Upper lobe of left lung (tissue), 6 donors: Measurements from ENCODE around the gene ACACA. TPM values are rescaled to one million over a fixed set of nuclear protein-coding genes. Genes with fewer than 3 reads are reported as not detected.

Experiments
- ATAC-seq, 2 donors: fragments of 200-7000 bp; cut with Tn5 transposase; one replicate each; pipeline ENCODE4 v1.9.1; 2022; ENCODE audit warnings: mild to moderate bottlenecking in 2 of 2, moderate library complexity in 2 of 2; ENCODE audit not compliant: low FRiP score in 2 of 2
- DNase-seq, 2 donors: peaks; one replicate each; pipeline ENCODE4 v3.0.0-alpha.2; 2019 to 2020
- H3K27ac ChIP-seq, 4 donors: fragments of 200-600 bp; sonication (generic); one replicate each; pipeline ENCODE4 v1.5.1; 2016 to 2019
- H3K27me3 ChIP-seq, 4 donors: fragments of 200-600 bp; sonication (generic); one replicate each; pipeline ENCODE4 v1.5.1; 2017 to 2019
- H3K36me3 ChIP-seq, 4 donors: fragments of 200-600 bp; sonication (generic); one replicate each; pipeline ENCODE4 v1.5.1; 2016 to 2019
- H3K4me1 ChIP-seq, 4 donors: fragments of 200-600 bp; sonication (generic); one replicate each; pipeline ENCODE4 v1.5.1; 2018 to 2019
- H3K4me3 ChIP-seq, 4 donors: fragments of 200-600 bp; sonication (generic); one replicate each; pipeline ENCODE4 v1.5.1; 2017 to 2019; ENCODE audit warnings: mild to moderate bottlenecking in 2 of 4, moderate library complexity in 1 of 4
- H3K9me3 ChIP-seq, 4 donors: fragments of 200-600 bp; sonication (generic); one replicate each; pipeline ENCODE4 v1.5.1; 2018 to 2019
- CTCF ChIP-seq, 6 experiments: fragments of 450-650 bp in 4 of 6; fragments of 200-600 bp in 2 of 6; sonication (generic) in 2 of 6; IDR thresholded peaks; one replicate each; pipeline ENCODE4 v1.5.1; 2016 to 2019; ENCODE audit warnings: antibody characterized with exemption in 6 of 6
- EP300 ChIP-seq, 4 donors: sonication (generic); formaldehyde crosslinking; IDR thresholded peaks; one replicate each; pipeline ENCODE4 v1.5.1; 2017; ENCODE audit warnings: antibody characterized with exemption in 4 of 4, control low read depth in 2 of 4
- POLR2A ChIP-seq, 4 donors: fragments of 450-650 bp; IDR thresholded peaks; one replicate each; pipeline ENCODE4 v1.5.1; 2016 to 2017; ENCODE audit warnings: antibody characterized with exemption in 4 of 4, mild to moderate bottlenecking in 2 of 4
- POLR2AphosphoS5 ChIP-seq, 2 donors: sonication (generic); formaldehyde crosslinking; IDR thresholded peaks; one replicate each; pipeline ENCODE4 v1.5.1; 2017; ENCODE audit warnings: antibody characterized with exemption in 2 of 2
- WGBS, 2 donors: methylation state at CpG; one replicate each; pipeline ENCODE4 v1.1.5; 2017 to 2018; 5-methylcytosine and 5-hydroxymethylcytosine counted together
- total RNA-seq, 6 donors: library from RNA; depleted of rRNA in 4 of 6; stranded (reverse); fragments of >200 nt in 4 of 6; gene quantifications; one replicate each; pipeline versions ENCODE4 v1.1.0 to v1.2.1, GENCODE V29; 2016 to 2021
- donor health status: DM: no; HTN: no; CAD: no; lungs with moderate emphysema.
- donor health status: DM: no; HTN: yes; CAD: no; lungs with severe emphysema.

ACACA gene
- total RNA-seq, 6 donors from 2014 or later = 55.7 to 129 (median 91.9) TPM

GRCh38 chr17:37084372-37084771 is 322.3 kb downstream of the ACACA start:
- no peak for ATAC-seq
- WGBS, 2 donors = 51 to 65% methylated on average over 4 to 5 of the region's 5 CpGs
- H3K36me3 ChIP-seq = peaks cover 4 to 34% (median 24%) of the 10 kb centered on the region in 4 donors
- DNase-seq = no peak
- H3K27ac ChIP-seq = no peak overlapping the region
- no peaks in the 10 kb centered on the region for H3K27me3 ChIP-seq
- H3K9me3 ChIP-seq = no peaks in the 10 kb centered on the region
- H3K4me1 ChIP-seq = no peaks in the 10 kb centered on the region
- TF ChIP-seq POLR2AphosphoS5 (IDR thresholded peaks at IDR 0.05) (no peak), EP300 (IDR thresholded peaks at IDR 0.05) (no peak), POLR2A (IDR thresholded peaks at IDR 0.05) (no peak), CTCF (IDR thresholded peaks at IDR 0.05) (no peak)
- H3K4me3 ChIP-seq = no peak overlapping the region

GRCh38 chr17:37083456-37083855 is 323.2 kb downstream of the ACACA start:
- no peaks in the 10 kb centered on the region for H3K4me1 ChIP-seq
- no peaks in the 10 kb centered on the region for H3K27me3 ChIP-seq
- ATAC-seq (no peak), DNase-seq (peak in 1 of 2 donors; percentile 31)
- no peak overlapping the region for H3K4me3 ChIP-seq
- H3K36me3 ChIP-seq = peaks cover 4 to 32% (median 22%) of the 10 kb centered on the region in 4 donors
- WGBS, 2 donors = 69 to 73% methylated on average over 6 of the region's 6 CpGs
- no peak overlapping the region for H3K27ac ChIP-seq
- no peak for TF ChIP-seq EP300 (IDR thresholded peaks at IDR 0.05)
- TF ChIP-seq POLR2AphosphoS5 (IDR thresholded peaks at IDR 0.05) = no peak
- no peak for TF ChIP-seq POLR2A (IDR thresholded peaks at IDR 0.05)
- no peak for TF ChIP-seq CTCF (IDR thresholded peaks at IDR 0.05)
- H3K9me3 ChIP-seq = no peaks in the 10 kb centered on the region

- ATAC-seq = no peak
These were observed 323.7 kb downstream of the ACACA start for GRCh38 chr17:37082985-37083384.

GRCh38 chr17:37082311-37082860 is 324.2 kb downstream of the ACACA start:
- H3K4me1 ChIP-seq = no peaks in the 10 kb centered on the region
- no peak overlapping the region for H3K4me3 ChIP-seq
- 89 to 96% methylated on average over 8 of the region's 8 CpGs for WGBS, 2 donors
- no peak for TF ChIP-seq POLR2AphosphoS5 (IDR thresholded peaks at IDR 0.05)
- no peak for TF ChIP-seq EP300 (IDR thresholded peaks at IDR 0.05)
- no peak for TF ChIP-seq POLR2A (IDR thresholded peaks at IDR 0.05)
- no peak for TF ChIP-seq CTCF (IDR thresholded peaks at IDR 0.05)
- no peaks in the 10 kb centered on the region for H3K27me3 ChIP-seq
- DNase-seq (no peak), ATAC-seq (no peak)
- H3K9me3 ChIP-seq = no peaks in the 10 kb centered on the region
- H3K36me3 ChIP-seq = peaks cover 4 to 26% (median 20%) of the 10 kb centered on the region in 4 donors
- no peak overlapping the region for H3K27ac ChIP-seq

More at GRCh38 chr17:37082985-37083384, 323.7 kb downstream of the ACACA start:
- no peaks in the 10 kb centered on the region for H3K9me3 ChIP-seq
- no peak overlapping the region for H3K27ac ChIP-seq
- no peaks in the 10 kb centered on the region for H3K4me1 ChIP-seq
- no peak for TF ChIP-seq EP300 (IDR thresholded peaks at IDR 0.05)
- TF ChIP-seq POLR2A (IDR thresholded peaks at IDR 0.05) = no peak
- TF ChIP-seq POLR2AphosphoS5 (IDR thresholded peaks at IDR 0.05) = no peak
- TF ChIP-seq CTCF (IDR thresholded peaks at IDR 0.05) = no peak
- H3K4me3 ChIP-seq = no peak overlapping the region
- DNase-seq = no peak
- peaks cover 4 to 32% (median 21%) of the 10 kb centered on the region in 4 donors for H3K36me3 ChIP-seq
- no peaks in the 10 kb centered on the region for H3K27me3 ChIP-seq
- 83 to 87% methylated on average over 4 of the region's 4 CpGs for WGBS, 2 donors

GRCh38 chr17:37081287-37081686 is 325.3 kb downstream of the ACACA start:
- DNase-seq (no peak), ATAC-seq (no peak)
- no peaks in the 10 kb centered on the region for H3K4me1 ChIP-seq
- H3K27me3 ChIP-seq = no peaks in the 10 kb centered on the region
- TF ChIP-seq POLR2A (IDR thresholded peaks at IDR 0.05) (no peak), POLR2AphosphoS5 (IDR thresholded peaks at IDR 0.05) (no peak), CTCF (IDR thresholded peaks at IDR 0.05) (no peak), EP300 (IDR thresholded peaks at IDR 0.05) (no peak)
- WGBS, 2 donors = 70 to 79% methylated on average over 5 of the region's 5 CpGs
- H3K36me3 ChIP-seq = peaks cover 0 to 15% (median 10%) of the 10 kb centered on the region in 4 donors
- H3K27ac ChIP-seq = no peak overlapping the region
- H3K9me3 ChIP-seq = no peaks in the 10 kb centered on the region
- no peak overlapping the region for H3K4me3 ChIP-seq
